Heart left ventricle (tissue), 13 donors: ENCODE measurements around the gene HOXA3.

ENCODE experiments used
- POLR2A ChIP-seq, 2 donors: fragments of 450-650 bp; IDR thresholded peaks; one replicate each; pipeline ENCODE4 v1.6.1; 2017; ENCODE audit warnings: antibody characterized with exemption in 2 of 2, mild to moderate bottlenecking in 2 of 2, moderate library complexity in 2 of 2
- TF ChIP-seq, protein P1 (sequence below), 12 donors: fragments of 200-600 bp; sonication (generic) in 4 of 12; IDR thresholded peaks; one replicate each; pipeline versions ENCODE4 v1.5.0 to v1.8.0; 2018 to 2022; ENCODE audit warnings: antibody characterized with exemption in 12 of 12, mild to moderate bottlenecking in 5 of 12
- donor health status: ischemic (EF 13 %, LVEDD 7.1; RV severe dilation, severe dysfunction).
- donor health status: DM: no; HTN: yes; CAD: no.
- donor health status: DM: no; HTN: no; CAD: no.
- donor health status: ischemic (EF 25% LVEDD 6.9; RV normal size, moderate dysfunction).
- donor health status: ischemic (EF 25% LVEDD 5.7; RV mildly dilated, moderate dysfunction).
- donor health status: ischemic (EF 35%, LVEDD 5.7; RV mildly dilated, moderate dysfunction).
- donor health status: nonischemic (EF 11% LVEDD 7.7; RV severe dilation, severe dysfunction).
- donor health status: DM: yes; HTN: yes; CAD: no.
- donor health status: PGD.
- donor health status: ischemic (EF 29% LVEDD 5.4; RV normal size, mild dysfunction).
- donor health status: nonischemic (EF 23%, LVEDD 6.1; RV moderate dilation, normal function).

DNA sequence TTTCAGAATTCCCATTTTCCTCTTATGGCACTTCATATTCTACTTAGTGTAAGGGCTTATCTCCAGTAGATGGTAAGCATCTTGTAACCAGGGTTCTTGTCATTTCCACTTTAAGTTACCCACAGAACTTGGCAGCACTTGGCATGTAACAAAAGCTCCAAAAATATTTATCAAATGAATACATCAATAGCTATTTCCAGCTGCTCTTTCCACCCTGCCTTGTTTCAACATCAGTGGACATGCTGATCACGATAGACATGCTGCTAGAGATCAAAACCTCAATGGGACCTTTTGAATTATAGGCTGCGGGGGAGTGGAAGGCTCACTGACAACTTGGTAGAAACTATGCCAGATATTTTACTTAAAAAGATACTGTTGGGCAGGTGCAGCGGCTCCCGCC, 89.4 kb downstream of the HOXA3 start:
- no peak for TF ChIP-seq POLR2A (IDR thresholded peaks at IDR 0.05)
- TF ChIP-seq, protein P1, sequence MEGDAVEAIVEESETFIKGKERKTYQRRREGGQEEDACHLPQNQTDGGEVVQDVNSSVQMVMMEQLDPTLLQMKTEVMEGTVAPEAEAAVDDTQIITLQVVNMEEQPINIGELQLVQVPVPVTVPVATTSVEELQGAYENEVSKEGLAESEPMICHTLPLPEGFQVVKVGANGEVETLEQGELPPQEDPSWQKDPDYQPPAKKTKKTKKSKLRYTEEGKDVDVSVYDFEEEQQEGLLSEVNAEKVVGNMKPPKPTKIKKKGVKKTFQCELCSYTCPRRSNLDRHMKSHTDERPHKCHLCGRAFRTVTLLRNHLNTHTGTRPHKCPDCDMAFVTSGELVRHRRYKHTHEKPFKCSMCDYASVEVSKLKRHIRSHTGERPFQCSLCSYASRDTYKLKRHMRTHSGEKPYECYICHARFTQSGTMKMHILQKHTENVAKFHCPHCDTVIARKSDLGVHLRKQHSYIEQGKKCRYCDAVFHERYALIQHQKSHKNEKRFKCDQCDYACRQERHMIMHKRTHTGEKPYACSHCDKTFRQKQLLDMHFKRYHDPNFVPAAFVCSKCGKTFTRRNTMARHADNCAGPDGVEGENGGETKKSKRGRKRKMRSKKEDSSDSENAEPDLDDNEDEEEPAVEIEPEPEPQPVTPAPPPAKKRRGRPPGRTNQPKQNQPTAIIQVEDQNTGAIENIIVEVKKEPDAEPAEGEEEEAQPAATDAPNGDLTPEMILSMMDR (IDR thresholded peaks at IDR 0.05) = no peak
